Tibial nerve (tissue), 4 donors: ENCODE measurements around the gene RASGRF1. TPM values are rescaled to one million over a fixed set of nuclear protein-coding genes. Genes with fewer than 3 reads are reported as not detected.

Experiments used
- DNase-seq, 2 donors: peaks; one replicate each; pipeline ENCODE4 v3.0.0-alpha.2; 2019; ENCODE audit warnings: low spot score in 2 of 2
- H3K27ac ChIP-seq, 4 donors: fragments of 200-600 bp; sonication (generic) in 3 of 4; one replicate each; pipeline ENCODE4 v1.5.1; 2017 to 2019; ENCODE audit warnings: mild to moderate bottlenecking in 1 of 4
- H3K27me3 ChIP-seq, 2 donors: fragments of 200-600 bp; sonication (generic) in 1 of 2; one replicate each; pipeline versions ENCODE4 v1.5.1 to v1.6.0; 2017 to 2019
- H3K36me3 ChIP-seq, 3 donors: fragments of 200-600 bp; sonication (generic); one replicate each; pipeline ENCODE4 v1.5.1; 2018 to 2019
- H3K4me1 ChIP-seq, 4 donors: fragments of 200-600 bp; sonication (generic) in 3 of 4; one replicate each; pipeline ENCODE4 v1.5.1; 2017 to 2019
- H3K4me3 ChIP-seq, 4 donors: fragments of 200-600 bp; sonication (generic) in 3 of 4; one replicate each; pipeline ENCODE4 v1.5.1; 2017 to 2019; ENCODE audit warnings: mild to moderate bottlenecking in 1 of 4, moderate library complexity in 1 of 4
- H3K9me3 ChIP-seq, 4 donors: fragments of 200-600 bp; sonication (generic) in 3 of 4; one replicate each; pipeline ENCODE4 v1.5.1; 2017 to 2019
- CTCF ChIP-seq, 5 experiments: fragments of 200-600 bp in 3 of 5; fragments of 450-650 bp in 2 of 5; sonication (generic) in 3 of 5; IDR thresholded peaks; one replicate each; pipeline ENCODE4 v1.5.1; 2016 to 2019; ENCODE audit warnings: antibody characterized with exemption in 5 of 5, mild to moderate bottlenecking in 3 of 5, moderate library complexity in 2 of 5
- EP300 ChIP-seq, 2 donors: sonication (generic); formaldehyde crosslinking; IDR thresholded peaks; one replicate each; pipeline ENCODE4 v1.6.1; 2017; ENCODE audit warnings: antibody characterized with exemption in 2 of 2, mild to moderate bottlenecking in 1 of 2
- POLR2A ChIP-seq, 2 donors: fragments of 450-650 bp; IDR thresholded peaks; one replicate each; pipeline ENCODE4 v1.6.1; 2017; ENCODE audit warnings: antibody characterized with exemption in 2 of 2, mild to moderate bottlenecking in 2 of 2, moderate library complexity in 2 of 2
- WGBS, 2 donors: methylation state at CpG; one replicate each; pipeline ENCODE4 v1.1.5; 2018; 5-methylcytosine and 5-hydroxymethylcytosine counted together
- total RNA-seq, 4 donors: library from RNA; depleted of rRNA; stranded (reverse); fragments of >200 nt; gene quantifications; one replicate each; pipeline ENCODE4 v1.1.0, GENCODE V29; 2016

Gene RASGRF1
- total RNA-seq, 4 donors from 2014 or later: 0.30 to 0.98 (median 0.65) TPM

- no peak for TF ChIP-seq EP300 (IDR thresholded peaks at IDR 0.05)
- TF ChIP-seq CTCF (IDR thresholded peaks at IDR 0.05): no peak
- no peak for TF ChIP-seq POLR2A (IDR thresholded peaks at IDR 0.05)
- Histone ChIP-seq H3K36me3 (no peaks in the 10 kb centered on the region), H3K4me3 (no peak overlapping the region), H3K9me3 (no peaks in the 10 kb centered on the region), H3K27me3 (no peaks in the 10 kb centered on the region), H3K27ac (no peak overlapping the region), H3K4me1 (peaks cover 0 to 8% (median 0%) of the 10 kb centered on the region in 4 donors)
- DNase-seq: no peak
- WGBS, 2 donors: 93 to 98% methylated on average over 5 of the region's 5 CpGs
These were observed 121.9 kb downstream of the RASGRF1 start for GRCh38 chr15:78968539-78969271.

- Histone ChIP-seq H3K4me3 (no peak overlapping the region), H3K4me1 (peaks cover 0 to 8% (median 0%) of the 10 kb centered on the region in 4 donors), H3K27ac (no peak overlapping the region), H3K36me3 (no peaks in the 10 kb centered on the region), H3K9me3 (no peaks in the 10 kb centered on the region), H3K27me3 (no peaks in the 10 kb centered on the region)
- TF ChIP-seq POLR2A (IDR thresholded peaks at IDR 0.05): no peak
- no peak for TF ChIP-seq CTCF (IDR thresholded peaks at IDR 0.05)
- no peak for TF ChIP-seq EP300 (IDR thresholded peaks at IDR 0.05)
- DNase-seq: no peak
- WGBS, 2 donors: 96 to 97% methylated on average over 2 of the region's 2 CpGs
These were observed 122.5 kb downstream of the RASGRF1 start for GRCh38 chr15:78968114-78968513.

- no peak for DNase-seq
- TF ChIP-seq POLR2A (IDR thresholded peaks at IDR 0.05) (no peak), CTCF (IDR thresholded peaks at IDR 0.05) (no peak), EP300 (IDR thresholded peaks at IDR 0.05) (no peak)
- WGBS, 2 donors: 83 to 97% methylated on average over 1 to 6 of the region's 6 CpGs
- Histone ChIP-seq H3K9me3 (peaks cover 0 to 5% (median 0%) of the 10 kb centered on the region in 4 donors), H3K36me3 (no peaks in the 10 kb centered on the region), H3K27ac (no peak overlapping the region), H3K4me3 (no peak overlapping the region), H3K27me3 (no peaks in the 10 kb centered on the region), H3K4me1 (no peaks in the 10 kb centered on the region)
These were observed 130.3 kb downstream of the RASGRF1 start for GRCh38 chr15:78960308-78960707.

GRCh38 chr15:78959360-78959759 lies 131.2 kb downstream of the RASGRF1 start:
- no peak overlapping the region for H3K27ac ChIP-seq
- 95 to 98% methylated on average over 10 of the region's 10 CpGs for WGBS, 2 donors
- no peak for TF ChIP-seq EP300 (IDR thresholded peaks at IDR 0.05)
- no peak for TF ChIP-seq POLR2A (IDR thresholded peaks at IDR 0.05)
- no peak for TF ChIP-seq CTCF (IDR thresholded peaks at IDR 0.05)
- peaks cover 0 to 5% (median 0%) of the 10 kb centered on the region in 4 donors for H3K9me3 ChIP-seq
- no peak overlapping the region for H3K4me3 ChIP-seq
- no peaks in the 10 kb centered on the region for H3K36me3 ChIP-seq
- no peaks in the 10 kb centered on the region for H3K27me3 ChIP-seq
- H3K4me1 ChIP-seq: no peaks in the 10 kb centered on the region
- no peak for DNase-seq

- Histone ChIP-seq H3K27ac (no peak overlapping the region), H3K4me1 (no peaks in the 10 kb centered on the region), H3K4me3 (no peak overlapping the region), H3K36me3 (no peaks in the 10 kb centered on the region), H3K27me3 (no peaks in the 10 kb centered on the region), H3K9me3 (peaks cover 0 to 5% (median 0%) of the 10 kb centered on the region in 4 donors)
- WGBS, 2 donors: 82 to 92% methylated on average over 9 of the region's 9 CpGs
- no peak for DNase-seq
- TF ChIP-seq EP300 (IDR thresholded peaks at IDR 0.05) (no peak), CTCF (IDR thresholded peaks at IDR 0.05) (no peak), POLR2A (IDR thresholded peaks at IDR 0.05) (no peak)
These were observed 133.0 kb downstream of the RASGRF1 start for GRCh38 chr15:78957416-78958093.
